ENCODE results near the gene NHERF1. TPM values are rescaled to one million over a fixed set of nuclear protein-coding genes. Genes with fewer than 3 reads are reported as not detected.

NHERF1 gene
- total RNA-seq, 2 experiments from 2014 or later, result 73.2 to 116 TPM

DNA sequence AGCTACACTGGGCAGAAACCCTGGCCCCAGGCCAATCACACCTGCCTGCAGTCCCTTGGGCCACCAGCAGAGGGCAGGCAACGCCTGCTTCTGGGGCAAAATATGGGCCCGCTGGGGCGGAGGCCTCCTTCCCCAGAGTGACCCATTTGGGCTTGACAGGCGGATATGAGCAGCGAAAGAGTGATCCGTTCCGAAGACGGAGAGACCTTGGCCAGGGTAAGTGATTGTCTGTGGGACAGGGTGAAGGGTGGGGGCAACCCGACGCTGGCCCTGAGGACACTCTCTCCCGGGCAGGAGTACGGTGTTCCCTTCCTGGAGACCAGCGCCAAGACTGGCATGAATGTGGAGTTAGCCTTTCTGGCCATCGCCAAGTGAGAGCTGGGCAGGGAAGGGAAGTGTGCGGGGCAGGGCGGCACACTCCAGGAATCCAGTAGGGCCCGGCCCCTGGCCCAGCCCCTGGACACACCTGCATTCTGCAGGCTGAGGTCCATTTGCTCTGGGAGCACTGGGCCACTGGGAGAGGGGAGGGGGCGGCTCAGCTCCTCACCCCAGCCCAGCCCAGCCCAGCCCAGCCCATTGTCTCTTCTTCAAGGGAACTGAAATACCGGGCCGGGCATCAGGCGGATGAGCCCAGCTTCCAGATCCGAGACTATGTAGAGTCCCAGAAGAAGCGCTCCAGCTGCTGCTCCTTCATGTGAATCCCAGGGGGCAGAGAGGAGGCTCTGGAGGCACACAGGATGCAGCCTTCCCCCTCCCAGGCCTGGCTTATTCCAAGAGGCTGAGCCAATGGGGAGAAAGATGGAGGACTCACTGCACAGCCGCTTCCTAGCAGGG, 3.5 kb upstream of the NHERF1 start:
- TF ChIP-seq, protein P1, sequence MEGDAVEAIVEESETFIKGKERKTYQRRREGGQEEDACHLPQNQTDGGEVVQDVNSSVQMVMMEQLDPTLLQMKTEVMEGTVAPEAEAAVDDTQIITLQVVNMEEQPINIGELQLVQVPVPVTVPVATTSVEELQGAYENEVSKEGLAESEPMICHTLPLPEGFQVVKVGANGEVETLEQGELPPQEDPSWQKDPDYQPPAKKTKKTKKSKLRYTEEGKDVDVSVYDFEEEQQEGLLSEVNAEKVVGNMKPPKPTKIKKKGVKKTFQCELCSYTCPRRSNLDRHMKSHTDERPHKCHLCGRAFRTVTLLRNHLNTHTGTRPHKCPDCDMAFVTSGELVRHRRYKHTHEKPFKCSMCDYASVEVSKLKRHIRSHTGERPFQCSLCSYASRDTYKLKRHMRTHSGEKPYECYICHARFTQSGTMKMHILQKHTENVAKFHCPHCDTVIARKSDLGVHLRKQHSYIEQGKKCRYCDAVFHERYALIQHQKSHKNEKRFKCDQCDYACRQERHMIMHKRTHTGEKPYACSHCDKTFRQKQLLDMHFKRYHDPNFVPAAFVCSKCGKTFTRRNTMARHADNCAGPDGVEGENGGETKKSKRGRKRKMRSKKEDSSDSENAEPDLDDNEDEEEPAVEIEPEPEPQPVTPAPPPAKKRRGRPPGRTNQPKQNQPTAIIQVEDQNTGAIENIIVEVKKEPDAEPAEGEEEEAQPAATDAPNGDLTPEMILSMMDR (conservative IDR thresholded peaks at IDR 0.05; ENCODE audit: low read length), result peak; percentile 100
- no peak for TF ChIP-seq EZH2phosphoT487 (IDR thresholded peaks at IDR 0.05; ENCODE audit: borderline replicate concordance, low read depth, low read length)
- H3K79me2 ChIP-seq (ENCODE audit: insufficient read depth, low read depth, low read length), result peaks cover 9% of the 10 kb centered on the region; the same call in 1 of the 2 replicates
- no peak overlapping the region for H2AFZ ChIP-seq (ENCODE audit: low read length)
- no peaks in the 10 kb centered on the region for H3K36me3 ChIP-seq (ENCODE audit: insufficient read depth, low read length)
- intact Hi-C loops (cut with micrococcal nuclease; ENCODE audit: unreplicated experiment), result loop anchor here (1.0 to 2.0 kb wide), 4 partner anchors 14 to 120 kb away; no protein-coding TSS in a partner anchor
- DNase-seq (ENCODE audit: low spot score), result peak; percentile 81
- H3K9me2 ChIP-seq (ENCODE audit: insufficient read depth, low read length), result no peaks in the 10 kb centered on the region
- CTCF ChIA-PET (ENCODE audit: unreplicated experiment), result interaction anchor here (0.9 to 2.5 kb wide), 6 partner anchors 11 to 46 kb away, joined by 3 to 11 read pairs (median 10); partner anchors contain the start of gene NAT9
- no peaks in the 10 kb centered on the region for H3K9me3 ChIP-seq (ENCODE audit: low read length)
- H3K27ac ChIP-seq (ENCODE audit: low read depth, low read length, poor library complexity, severe bottlenecking), result no peak overlapping the region
- H4K20me1 ChIP-seq (ENCODE audit: insufficient read depth, low read length), result peaks cover 6% of the 10 kb centered on the region; the same call in 1 of the 2 replicates
- H3K4me3 ChIP-seq (ENCODE audit: low read depth, low read length, poor library complexity, severe bottlenecking), result no peak overlapping the region
- POLR2A ChIA-PET, result interaction anchor here (0.7 to 2.6 kb wide), 4 partner anchors 10 to 87 kb away, joined by 3 to 13 read pairs (median 4); partner anchors contain the start of gene NAT9
- peaks cover 52% of the 10 kb centered on the region for H3K4me1 ChIP-seq (ENCODE audit: insufficient read depth, low read length, poor library complexity, severe bottlenecking)
- no peak overlapping the region for H3K4me2 ChIP-seq (ENCODE audit: low read length)
- BruUV-seq (replicated peaks), result no TSS peak

DNA sequence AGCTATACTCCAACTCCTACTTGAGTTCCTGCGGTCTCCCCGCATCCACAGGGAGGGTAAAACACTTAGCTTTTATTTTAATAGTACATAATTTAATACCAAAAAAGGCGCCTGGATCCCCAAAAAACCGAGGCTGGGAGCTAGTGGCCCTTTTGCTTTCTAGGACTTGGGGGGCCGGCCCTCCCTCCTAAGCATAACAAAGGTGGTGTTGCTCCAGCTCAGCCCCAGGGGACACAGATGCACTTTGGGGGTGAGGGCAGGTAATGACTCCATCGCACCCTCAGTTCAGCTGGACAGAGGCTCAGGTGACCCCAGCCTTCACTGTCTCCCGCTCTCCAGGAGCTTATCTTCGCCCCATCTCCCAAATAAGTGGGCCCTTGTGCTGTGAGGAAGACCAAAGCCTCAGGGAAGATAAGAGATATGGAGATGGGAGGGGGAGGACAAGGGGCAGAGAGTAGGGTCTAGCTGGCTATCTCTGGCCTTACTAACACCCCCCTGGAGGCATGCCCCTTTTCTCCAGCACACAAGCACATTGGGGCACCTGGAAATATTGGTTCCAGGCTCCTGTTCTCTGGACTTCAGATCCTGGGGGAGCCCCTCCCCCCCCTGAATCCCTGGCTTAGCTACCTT, 2.8 kb upstream of the NHERF1 start:
- TF ChIP-seq EZH2phosphoT487 (IDR thresholded peaks at IDR 0.05; ENCODE audit: borderline replicate concordance, low read depth, low read length), result no peak
- TF ChIP-seq, protein P1 (conservative IDR thresholded peaks at IDR 0.05; ENCODE audit: low read length), result no peak
- Histone ChIP-seq H3K4me1 (ENCODE audit: insufficient read depth, low read length, poor library complexity, severe bottlenecking) (peaks cover 59% of the 10 kb centered on the region), H3K79me2 (ENCODE audit: insufficient read depth, low read depth, low read length) (peaks cover 14% of the 10 kb centered on the region; the same call in 1 of the 2 replicates), H3K9me3 (ENCODE audit: low read length) (no peaks in the 10 kb centered on the region), H2AFZ (ENCODE audit: low read length) (no peak overlapping the region), H3K27ac (ENCODE audit: low read depth, low read length, poor library complexity, severe bottlenecking) (no peak overlapping the region), H3K4me3 (ENCODE audit: low read depth, low read length, poor library complexity, severe bottlenecking) (no peak overlapping the region), H3K36me3 (ENCODE audit: insufficient read depth, low read length) (no peaks in the 10 kb centered on the region), H3K4me2 (ENCODE audit: low read length) (no peak overlapping the region), H4K20me1 (ENCODE audit: insufficient read depth, low read length) (peaks cover 11% of the 10 kb centered on the region; the same call in 1 of the 2 replicates), H3K9me2 (ENCODE audit: insufficient read depth, low read length) (no peaks in the 10 kb centered on the region)
- intact Hi-C loops (cut with micrococcal nuclease; ENCODE audit: unreplicated experiment), result loop anchor here (2.0 kb wide), 1 partner anchor 119 kb away; no protein-coding TSS in a partner anchor
- no TSS peak for BruUV-seq (replicated peaks)
- POLR2A ChIA-PET, result interaction anchor here (0.6 to 2.6 kb wide), 6 partner anchors 10 to 127 kb away, joined by 3 to 13 read pairs (median 4); partner anchors contain the start of genes FDXR and NAT9
- CTCF ChIA-PET (ENCODE audit: unreplicated experiment), result interaction anchor here (1.0 to 2.5 kb wide), 5 partner anchors 11 to 45 kb away, joined by 3 to 11 read pairs (median 10); partner anchors contain the start of gene NAT9
- no peak for DNase-seq (ENCODE audit: low spot score)

All from OCI-LY7 (cell line).